Epidermal melanocyte (primary cell): ENCODE data around the gene PCED1B.
A peak's percentile ranks its signal among the peaks of the same experiment; 100 is the strongest.

Experiments
- DNase-seq: peaks from one replicate; pipeline ENCODE4 v3.0.0; 2011; ENCODE audit warnings: low spot score; ENCODE audit not compliant: insufficient read length

Gene PCED1B

GRCh38 chr12:47231456-47231855, 152.0 kb downstream of the PCED1B start:
- no peak for DNase-seq

GRCh38 chr12:47234576-47235141, 155.2 kb downstream of the PCED1B start:
- no peak for DNase-seq

GRCh38 chr12:47235258-47236040, 156.0 kb downstream of the PCED1B start:
- no peak for DNase-seq

- peak; percentile 24 for DNase-seq
Measured at GRCh38 chr12:47236109-47236714, 156.8 kb downstream of the PCED1B start.

- DNase-seq = no peak
Measured at GRCh38 chr12:47237751-47238211, 158.4 kb downstream of the PCED1B start.

- DNase-seq = no peak
Measured at GRCh38 chr12:47238669-47239114, 159.3 kb downstream of the PCED1B start.

GRCh38 chr12:47242426-47242825, 163.0 kb downstream of the PCED1B start:
- DNase-seq = no peak

- no peak for DNase-seq
Measured at GRCh38 chr12:47244835-47245234, 165.4 kb downstream of the PCED1B start.

GRCh38 chr12:47245623-47246022, 166.2 kb downstream of the PCED1B start:
- DNase-seq = no peak

GRCh38 chr12:47247418-47247817, 168.0 kb downstream of the PCED1B start:
- no peak for DNase-seq

- DNase-seq = no peak
Measured at GRCh38 chr12:47249082-47249481, 169.7 kb downstream of the PCED1B start.

- DNase-seq = no peak
Measured at GRCh38 chr12:47249719-47250357, 170.4 kb downstream of the PCED1B start.

- DNase-seq = no peak
Measured at GRCh38 chr12:47251919-47252318, 172.5 kb downstream of the PCED1B start.

GRCh38 chr12:47264951-47265350, 185.5 kb downstream of the PCED1B start:
- no peak for DNase-seq

GRCh38 chr12:47265391-47265790, 186.0 kb downstream of the PCED1B start:
- DNase-seq = no peak

GRCh38 chr12:47267571-47267970, 188.2 kb downstream of the PCED1B start:
- no peak for DNase-seq

- DNase-seq = no peak
Measured at GRCh38 chr12:47268501-47269454, 189.4 kb downstream of the PCED1B start.

- no peak for DNase-seq
Measured at GRCh38 chr12:47269916-47270315, 190.5 kb downstream of the PCED1B start.

GRCh38 chr12:47270782-47271664, 191.6 kb downstream of the PCED1B start:
- no peak for DNase-seq

- no peak for DNase-seq
Measured at GRCh38 chr12:47271800-47272239, 192.4 kb downstream of the PCED1B start.
